Peyer's patch (tissue), 4 donors: ENCODE results near the gene KCNK10. TPM values are rescaled to one million over a fixed set of nuclear protein-coding genes. Genes with fewer than 3 reads are reported as not detected.

Experiments used
- DNase-seq, 3 donors: peaks; one replicate each; pipeline ENCODE4 v3.0.0-alpha.2; 2017 to 2019
- H3K27ac ChIP-seq, 4 donors: fragments of 200-600 bp; sonication (generic); one replicate each; pipeline ENCODE4 v1.5.1; 2016 to 2019
- H3K27me3 ChIP-seq, 2 donors: fragments of 200-600 bp; sonication (generic); one replicate each; pipeline ENCODE4 v1.5.1; 2019
- H3K36me3 ChIP-seq, 3 donors: fragments of 200-600 bp; sonication (generic); one replicate each; pipeline ENCODE4 v1.5.1; 2016 to 2019
- H3K4me1 ChIP-seq, 4 donors: fragments of 200-600 bp; sonication (generic); one replicate each; pipeline ENCODE4 v1.5.1; 2016 to 2019
- H3K4me3 ChIP-seq, 4 donors: fragments of 200-600 bp; sonication (generic); 1 replicate in 3 of 4; 2 replicates in 1 of 4; pipeline ENCODE4 v1.5.1; 2016 to 2019; ENCODE audit warnings: mild to moderate bottlenecking in 1 of 4
- H3K9me3 ChIP-seq, 4 donors: fragments of 200-600 bp; sonication (generic); one replicate each; pipeline ENCODE4 v1.5.1; 2016 to 2019; ENCODE audit warnings: mild to moderate bottlenecking in 1 of 4
- POLR2A ChIP-seq, 2 donors: fragments of 450-650 bp; IDR thresholded peaks; one replicate each; pipeline ENCODE4 v1.5.1; 2017; ENCODE audit warnings: antibody characterized with exemption in 2 of 2, mild to moderate bottlenecking in 2 of 2, moderate library complexity in 2 of 2
- total RNA-seq, 4 donors: library from RNA; depleted of rRNA; stranded (reverse); fragments of >200 nt; gene quantifications; one replicate each; pipeline ENCODE4 v1.1.0, GENCODE V29; 2016
- TF ChIP-seq, protein P1 (sequence below), 6 experiments: fragments of 450-650 bp in 4 of 6; fragments of 200-600 bp in 2 of 6; sonication (generic) in 1 of 6; IDR thresholded peaks; one replicate each; pipeline ENCODE4 v1.5.1; 2017 to 2019; ENCODE audit warnings: antibody characterized with exemption in 6 of 6, mild to moderate bottlenecking in 3 of 6, moderate library complexity in 1 of 6

KCNK10 gene
- total RNA-seq, 4 donors from 2014 or later, result 0.70 to 9.9 (median 5.2) TPM

- Histone ChIP-seq H3K27me3 (no peaks in the 10 kb centered on the region), H3K27ac (no peak overlapping the region), H3K9me3 (no peaks in the 10 kb centered on the region), H3K36me3 (no peaks in the 10 kb centered on the region), H3K4me3 (no peak overlapping the region), H3K4me1 (no peaks in the 10 kb centered on the region)
- no peak for DNase-seq
- TF ChIP-seq, protein P1, sequence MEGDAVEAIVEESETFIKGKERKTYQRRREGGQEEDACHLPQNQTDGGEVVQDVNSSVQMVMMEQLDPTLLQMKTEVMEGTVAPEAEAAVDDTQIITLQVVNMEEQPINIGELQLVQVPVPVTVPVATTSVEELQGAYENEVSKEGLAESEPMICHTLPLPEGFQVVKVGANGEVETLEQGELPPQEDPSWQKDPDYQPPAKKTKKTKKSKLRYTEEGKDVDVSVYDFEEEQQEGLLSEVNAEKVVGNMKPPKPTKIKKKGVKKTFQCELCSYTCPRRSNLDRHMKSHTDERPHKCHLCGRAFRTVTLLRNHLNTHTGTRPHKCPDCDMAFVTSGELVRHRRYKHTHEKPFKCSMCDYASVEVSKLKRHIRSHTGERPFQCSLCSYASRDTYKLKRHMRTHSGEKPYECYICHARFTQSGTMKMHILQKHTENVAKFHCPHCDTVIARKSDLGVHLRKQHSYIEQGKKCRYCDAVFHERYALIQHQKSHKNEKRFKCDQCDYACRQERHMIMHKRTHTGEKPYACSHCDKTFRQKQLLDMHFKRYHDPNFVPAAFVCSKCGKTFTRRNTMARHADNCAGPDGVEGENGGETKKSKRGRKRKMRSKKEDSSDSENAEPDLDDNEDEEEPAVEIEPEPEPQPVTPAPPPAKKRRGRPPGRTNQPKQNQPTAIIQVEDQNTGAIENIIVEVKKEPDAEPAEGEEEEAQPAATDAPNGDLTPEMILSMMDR (IDR thresholded peaks at IDR 0.05), result no peak
- TF ChIP-seq POLR2A (IDR thresholded peaks at IDR 0.05), result no peak
Observed at GRCh38 chr14:88310449-88310848, 12.6 kb downstream of the KCNK10 start.

DNA sequence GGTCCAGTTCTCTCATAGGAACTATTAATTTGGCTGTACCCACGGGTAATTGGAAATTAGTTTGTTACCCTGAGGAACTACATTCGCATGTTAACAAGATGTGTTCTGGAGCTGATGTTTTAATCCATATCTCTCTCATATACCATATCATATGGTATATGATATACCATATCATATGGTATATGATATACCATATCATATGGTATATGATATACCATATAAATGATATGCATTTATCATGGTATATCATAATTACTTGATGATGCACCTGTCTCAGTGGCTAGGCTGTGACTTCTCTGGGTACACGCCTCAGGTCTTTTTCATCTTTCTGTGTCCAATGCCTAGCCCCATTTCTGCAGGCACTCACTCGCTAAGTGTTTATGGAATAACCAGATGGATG, 13.0 kb downstream of the KCNK10 start:
- no peaks in the 10 kb centered on the region for H3K4me1 ChIP-seq
- H3K27ac ChIP-seq, result no peak overlapping the region
- TF ChIP-seq, protein P1 (IDR thresholded peaks at IDR 0.05), result no peak
- TF ChIP-seq POLR2A (IDR thresholded peaks at IDR 0.05), result no peak
- no peak overlapping the region for H3K4me3 ChIP-seq
- no peaks in the 10 kb centered on the region for H3K36me3 ChIP-seq
- no peaks in the 10 kb centered on the region for H3K9me3 ChIP-seq
- DNase-seq, result no peak
- no peaks in the 10 kb centered on the region for H3K27me3 ChIP-seq

GRCh38 chr14:88305528-88306322, 17.3 kb downstream of the KCNK10 start:
- H3K9me3 ChIP-seq, result no peaks in the 10 kb centered on the region
- H3K27me3 ChIP-seq, result no peaks in the 10 kb centered on the region
- H3K4me3 ChIP-seq, result no peak overlapping the region
- no peaks in the 10 kb centered on the region for H3K4me1 ChIP-seq
- TF ChIP-seq, protein P1 (IDR thresholded peaks at IDR 0.05), result no peak
- no peak for TF ChIP-seq POLR2A (IDR thresholded peaks at IDR 0.05)
- no peak overlapping the region for H3K27ac ChIP-seq
- no peaks in the 10 kb centered on the region for H3K36me3 ChIP-seq
- DNase-seq, result no peak

GRCh38 chr14:88303041-88303440, 20.0 kb downstream of the KCNK10 start:
- no peaks in the 10 kb centered on the region for H3K9me3 ChIP-seq
- no peaks in the 10 kb centered on the region for H3K4me1 ChIP-seq
- H3K4me3 ChIP-seq, result no peak overlapping the region
- H3K27ac ChIP-seq, result no peak overlapping the region
- no peak for DNase-seq
- H3K36me3 ChIP-seq, result no peaks in the 10 kb centered on the region
- TF ChIP-seq POLR2A (IDR thresholded peaks at IDR 0.05), result no peak
- TF ChIP-seq, protein P1 (IDR thresholded peaks at IDR 0.05), result no peak
- no peaks in the 10 kb centered on the region for H3K27me3 ChIP-seq

DNA sequence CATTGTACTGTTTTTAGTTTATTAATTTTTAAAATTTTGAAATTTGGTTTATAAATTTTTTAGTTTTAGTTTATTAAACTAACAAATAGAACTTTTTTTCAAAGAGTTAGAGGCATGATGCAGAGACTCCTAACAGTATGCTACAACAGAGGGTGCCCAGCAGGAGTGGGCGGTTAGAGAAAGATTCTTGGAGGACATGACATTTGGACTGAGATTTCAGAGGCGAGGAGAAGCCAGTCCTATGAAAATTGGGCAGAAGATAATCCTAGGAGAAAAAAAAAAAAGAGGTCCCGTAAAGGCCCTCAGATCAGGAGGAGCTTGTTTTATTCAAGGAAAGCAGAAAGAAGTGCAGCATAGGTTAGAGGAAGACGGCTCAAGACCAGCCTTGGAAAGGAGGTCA, 21.7 kb downstream of the KCNK10 start:
- Histone ChIP-seq H3K27me3 (no peaks in the 10 kb centered on the region), H3K36me3 (no peaks in the 10 kb centered on the region), H3K27ac (no peak overlapping the region), H3K9me3 (no peaks in the 10 kb centered on the region), H3K4me1 (no peaks in the 10 kb centered on the region), H3K4me3 (no peak overlapping the region)
- TF ChIP-seq, protein P1 (IDR thresholded peaks at IDR 0.05), result no peak
- no peak for TF ChIP-seq POLR2A (IDR thresholded peaks at IDR 0.05)
- DNase-seq, result no peak
